Ecto neural progenitor cell (in vitro differentiated cells): ENCODE measurements around the gene FGF19.

Source experiments
- DNase-seq: peaks from one replicate; pipeline ENCODE4 v3.0.0-alpha.2; 2018; ENCODE audit warnings: low spot score

Gene FGF19

GRCh38 chr11:69670158-69670845, 33.5 kb downstream of the FGF19 start:
- peak; percentile 91 for DNase-seq

GRCh38 chr11:69669486-69669885, 34.3 kb downstream of the FGF19 start:
- DNase-seq = no peak

- no peak for DNase-seq
Observed at GRCh38 chr11:69667619-69668604, 35.9 kb downstream of the FGF19 start.

- peak; percentile 35 for DNase-seq
Observed at GRCh38 chr11:69666752-69667536, 36.9 kb downstream of the FGF19 start.

GRCh38 chr11:69666261-69666660, 37.6 kb downstream of the FGF19 start:
- DNase-seq = peak; percentile 20

GRCh38 chr11:69665669-69666068, 38.2 kb downstream of the FGF19 start:
- no peak for DNase-seq

GRCh38 chr11:69664901-69665300, 38.9 kb downstream of the FGF19 start:
- peak; percentile 28 for DNase-seq

- peak; percentile 26 for DNase-seq
Observed at GRCh38 chr11:69664103-69664775, 39.6 kb downstream of the FGF19 start.

- DNase-seq = peak; percentile 32
Observed at GRCh38 chr11:69663326-69663725, 40.5 kb downstream of the FGF19 start.

GRCh38 chr11:69662806-69663205, 41.0 kb downstream of the FGF19 start:
- DNase-seq = peak; percentile 48

- DNase-seq = no peak
Observed at GRCh38 chr11:69662021-69662698, 41.7 kb downstream of the FGF19 start.

GRCh38 chr11:69661413-69661715, 42.5 kb downstream of the FGF19 start:
- DNase-seq = no peak

GRCh38 chr11:69660001-69660500, 43.8 kb downstream of the FGF19 start:
- DNase-seq = no peak

GRCh38 chr11:69659591-69659990, 44.2 kb downstream of the FGF19 start:
- DNase-seq = no peak

- no peak for DNase-seq
Observed at GRCh38 chr11:69658626-69659450, 45.0 kb downstream of the FGF19 start.

- DNase-seq = peak; percentile 96
Observed at GRCh38 chr11:69657911-69658625, 45.8 kb downstream of the FGF19 start.

- DNase-seq = peak; percentile 67
Observed at GRCh38 chr11:69657456-69657910, 46.3 kb downstream of the FGF19 start.

- DNase-seq = peak; percentile 44
Observed at GRCh38 chr11:69656536-69657455, 47.0 kb downstream of the FGF19 start.
